Stomach (tissue), 9 donors: ENCODE results near the gene MYO5B. TPM values are rescaled to one million over a fixed set of nuclear protein-coding genes. Genes with fewer than 3 reads are reported as not detected.

ENCODE experiments used
- DNase-seq, 2 donors: peaks; one replicate each; pipeline versions ENCODE4 v3.0.0 to v3.0.0-alpha.2; 2013 to 2019
- H3K27ac ChIP-seq, 5 donors: fragments of 200-600 bp in 4 of 5; sonication (generic) in 4 of 5; one replicate each; pipeline ENCODE4 v1.5.1; 2013 to 2019; ENCODE audit warnings: mild to moderate bottlenecking in 1 of 5, moderate library complexity in 1 of 5
- H3K27me3 ChIP-seq, 3 donors: fragments of 200-600 bp; sonication (generic); one replicate each; pipeline ENCODE4 v1.5.1; 2017 to 2019; ENCODE audit warnings: mixed run types in 1 of 3
- H3K36me3 ChIP-seq, 4 donors: fragments of 200-600 bp; sonication (generic); 1 replicate in 3 of 4; 2 replicates in 1 of 4; pipeline ENCODE4 v1.5.1; 2016 to 2019
- H3K4me1 ChIP-seq, 4 donors: fragments of 200-600 bp; sonication (generic); one replicate each; pipeline ENCODE4 v1.5.1; 2016 to 2019
- H3K4me3 ChIP-seq, 4 donors: fragments of 200-600 bp; sonication (generic) in 3 of 4; one replicate each; pipeline ENCODE4 v1.5.1; 2016 to 2019; ENCODE audit warnings: mild to moderate bottlenecking in 1 of 4
- H3K9me3 ChIP-seq, 4 donors: fragments of 200-600 bp; sonication (generic); one replicate each; pipeline ENCODE4 v1.5.1; 2016 to 2019
- CTCF ChIP-seq, 7 experiments: fragments of 450-650 bp in 4 of 7; fragments of 200-600 bp in 3 of 7; sonication (generic) in 3 of 7; IDR thresholded peaks; one replicate each; pipeline ENCODE4 v1.5.1; 2016 to 2019; ENCODE audit warnings: antibody characterized with exemption in 7 of 7, control low read depth in 2 of 7, mild to moderate bottlenecking in 1 of 7
- EP300 ChIP-seq: sonication (generic); formaldehyde crosslinking; IDR thresholded peaks from one replicate; pipeline ENCODE4 v1.6.1; 2017; ENCODE audit warnings: antibody characterized with exemption
- POLR2A ChIP-seq, 4 donors: fragments of 450-650 bp; IDR thresholded peaks; one replicate each; pipeline ENCODE4 v1.6.1; 2016; ENCODE audit warnings: antibody characterized with exemption in 4 of 4, control low read depth in 2 of 4, mild to moderate bottlenecking in 1 of 4, moderate library complexity in 1 of 4
- POLR2AphosphoS5 ChIP-seq, 3 donors: sonication (generic); formaldehyde crosslinking; IDR thresholded peaks; one replicate each; pipeline ENCODE4 v1.6.1; 2016; ENCODE audit warnings: antibody characterized with exemption in 3 of 3
- WGBS, 5 donors: extraction: QIAGEN DNeasy Blood & Tissue Kit in 3 of 5; methylation state at CpG; one replicate each; pipeline versions ENCODE4 v1.1.5 to v1.1.7; 2013 to 2018; 5-methylcytosine and 5-hydroxymethylcytosine counted together
- intact Hi-C: fragments of 100-400 bp; cut with DNase I; formaldehyde crosslinking; loops from one replicate; pipeline ENCODE4 v1.15.1; 2023; ENCODE audit warnings: low total_unique reads
- polyA plus RNA-seq, 3 donors: library from polyadenylated mRNA; stranded (reverse); fragments of 200-250 nt; gene quantifications; one replicate each; pipeline ENCODE4 v1.2.3, GENCODE V29; 2013
- total RNA-seq, 5 donors: library from RNA; depleted of rRNA; stranded (reverse); fragments of >200 nt; gene quantifications; one replicate each; pipeline versions ENCODE4 v1.1.0 to v1.2.3, GENCODE V29; 2014 to 2016
- donor health status: healthy with polysubstance abuse.
- donor health status: Bipolar disorder and iron deficiency.
- donor health status: healthy.

The MYO5B gene
- total and polyA plus RNA-seq, 8 donors, result 13.6 to 224 (median 33.7) TPM

- peak in 1 of 2 donors; percentile 31 for DNase-seq
- peak overlapping the region in 3 of 5 donors; percentile 56 to 80 (median 58) for H3K27ac ChIP-seq
- TF ChIP-seq POLR2A (IDR thresholded peaks at IDR 0.05) (no peak), EP300 (no peak), CTCF (IDR thresholded peaks at IDR 0.05) (no peak), POLR2AphosphoS5 (IDR thresholded peaks at IDR 0.05) (no peak)
- no peaks in the 10 kb centered on the region for H3K36me3 ChIP-seq
- no peaks in the 10 kb centered on the region for H3K9me3 ChIP-seq
- H3K4me1 ChIP-seq, result peaks cover 0 to 17% (median 3%) of the 10 kb centered on the region in 4 donors
- 43 to 48% (median 47%) methylated on average over 2 of the region's 2 CpGs for WGBS, 5 donors
- H3K27me3 ChIP-seq, result no peaks in the 10 kb centered on the region
- intact Hi-C loops, result no loop called here
- no peak overlapping the region for H3K4me3 ChIP-seq
These were observed 113.9 kb downstream of the MYO5B start for GRCh38 chr18:50080932-50081560.

GRCh38 chr18:50080316-50080715 is 114.6 kb downstream of the MYO5B start:
- H3K36me3 ChIP-seq, result no peaks in the 10 kb centered on the region
- intact Hi-C loops, result no loop called here
- no peak for DNase-seq
- no peak overlapping the region for H3K4me3 ChIP-seq
- WGBS, 5 donors, result 73 to 87% (median 82%) methylated on average over 4 of the region's 4 CpGs
- no peaks in the 10 kb centered on the region for H3K27me3 ChIP-seq
- peak overlapping the region in 1 of 5 donors; percentile 58 for H3K27ac ChIP-seq
- H3K4me1 ChIP-seq, result peaks cover 0 to 17% (median 3%) of the 10 kb centered on the region in 4 donors
- TF ChIP-seq EP300 (no peak), CTCF (IDR thresholded peaks at IDR 0.05) (no peak), POLR2AphosphoS5 (IDR thresholded peaks at IDR 0.05) (no peak), POLR2A (IDR thresholded peaks at IDR 0.05) (no peak)
- no peaks in the 10 kb centered on the region for H3K9me3 ChIP-seq

- intact Hi-C loops, result no loop called here
- DNase-seq, result peak; percentile 39 to 42
- WGBS, 5 donors, result 58 to 73% (median 62%) methylated on average over 6 to 8 of the region's 8 CpGs
- Histone ChIP-seq H3K4me3 (no peak overlapping the region), H3K27me3 (no peaks in the 10 kb centered on the region), H3K9me3 (no peaks in the 10 kb centered on the region), H3K36me3 (no peaks in the 10 kb centered on the region), H3K4me1 (peaks cover 0 to 17% (median 3%) of the 10 kb centered on the region in 4 donors), H3K27ac (no peak overlapping the region)
- TF ChIP-seq EP300, result no peak
- no peak for TF ChIP-seq POLR2AphosphoS5 (IDR thresholded peaks at IDR 0.05)
- TF ChIP-seq CTCF (IDR thresholded peaks at IDR 0.05), result no peak
- no peak for TF ChIP-seq POLR2A (IDR thresholded peaks at IDR 0.05)
These were observed 115.2 kb downstream of the MYO5B start for GRCh38 chr18:50079571-50080295.

- Histone ChIP-seq H3K9me3 (no peaks in the 10 kb centered on the region), H3K4me3 (no peak overlapping the region), H3K27me3 (no peaks in the 10 kb centered on the region), H3K27ac (no peak overlapping the region), H3K36me3 (no peaks in the 10 kb centered on the region), H3K4me1 (peaks cover 0 to 17% (median 3%) of the 10 kb centered on the region in 4 donors)
- DNase-seq, result no peak
- TF ChIP-seq POLR2A (IDR thresholded peaks at IDR 0.05) (no peak), CTCF (IDR thresholded peaks at IDR 0.05) (no peak), POLR2AphosphoS5 (IDR thresholded peaks at IDR 0.05) (no peak), EP300 (no peak)
- 60 to 81% (median 78%) methylated on average over 6 of the region's 6 CpGs for WGBS, 5 donors
- intact Hi-C loops, result no loop called here
These were observed 118.7 kb downstream of the MYO5B start for GRCh38 chr18:50076277-50076676.
